T-helper 1 cell (primary cell): ENCODE results near the gene RUNX2.

Experiments
- DNase-seq, 5 donors: peaks; one replicate each; pipeline ENCODE4 v3.0.0-alpha.2; 2012 to 2020

The RUNX2 gene

GRCh38 chr6:45563041-45563440 is 234.9 kb downstream of the RUNX2 start:
- no peak for DNase-seq

GRCh38 chr6:45563844-45564243 is 235.7 kb downstream of the RUNX2 start:
- DNase-seq = no peak

- DNase-seq = no peak
These were observed 238.8 kb downstream of the RUNX2 start for GRCh38 chr6:45566882-45567281.

DNA sequence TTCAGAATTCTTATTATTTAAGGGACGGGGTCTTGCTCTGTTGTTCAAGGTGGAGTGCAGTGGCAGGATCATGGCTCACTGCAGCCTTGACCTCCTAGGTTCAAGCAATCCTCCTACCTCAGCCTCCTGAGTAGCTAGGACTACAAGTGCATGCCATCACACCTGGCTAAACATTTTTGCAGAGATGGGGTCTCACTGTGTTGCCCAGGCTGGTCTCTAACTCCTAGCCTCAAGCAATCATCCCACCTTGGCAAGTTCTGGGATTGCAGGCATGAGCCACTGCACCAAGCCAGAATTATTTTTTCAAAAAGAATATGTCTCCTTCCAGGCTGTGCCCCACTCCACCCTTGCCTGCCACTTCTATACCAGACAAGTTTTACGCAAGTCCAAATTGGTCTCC is 239.7 kb downstream of the RUNX2 start:
- DNase-seq = no peak

- DNase-seq = no peak
These were observed 240.5 kb downstream of the RUNX2 start for GRCh38 chr6:45568626-45569025.

DNA sequence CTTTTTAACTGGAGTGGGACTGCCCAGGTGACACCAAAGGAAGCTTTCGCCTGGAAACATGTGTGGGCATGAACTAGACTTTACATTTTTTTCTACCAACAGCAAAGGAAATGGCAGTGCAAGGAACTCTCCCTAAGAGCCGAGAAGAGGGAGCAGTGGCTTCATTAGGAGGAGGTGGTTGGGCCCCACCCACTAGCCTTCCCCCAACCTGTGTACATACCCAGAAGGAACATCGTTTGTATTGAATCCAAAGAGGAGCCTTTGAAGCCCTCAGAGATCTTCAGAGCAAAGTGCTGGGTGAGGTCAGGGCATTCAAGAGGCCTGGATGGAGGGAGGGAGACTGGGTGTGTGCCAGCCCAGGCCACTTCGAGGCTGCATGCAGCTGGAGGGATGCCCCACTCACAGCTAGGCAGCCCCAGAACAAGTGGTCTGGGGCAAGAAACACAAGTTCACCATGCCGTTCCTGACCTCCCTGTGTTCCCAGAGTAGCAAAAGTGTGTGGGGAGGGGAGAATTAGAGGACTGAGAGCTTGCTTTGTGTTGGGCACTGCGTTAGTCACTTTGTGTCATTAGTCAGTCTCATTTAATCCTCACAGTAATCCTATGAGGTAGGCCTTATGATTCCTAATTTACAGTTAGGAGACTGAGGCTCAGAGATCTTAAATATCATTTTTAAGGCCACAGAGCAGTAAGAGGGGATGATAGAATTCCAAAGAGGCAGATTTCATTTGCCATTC is 241.2 kb downstream of the RUNX2 start:
- no peak for DNase-seq

DNA sequence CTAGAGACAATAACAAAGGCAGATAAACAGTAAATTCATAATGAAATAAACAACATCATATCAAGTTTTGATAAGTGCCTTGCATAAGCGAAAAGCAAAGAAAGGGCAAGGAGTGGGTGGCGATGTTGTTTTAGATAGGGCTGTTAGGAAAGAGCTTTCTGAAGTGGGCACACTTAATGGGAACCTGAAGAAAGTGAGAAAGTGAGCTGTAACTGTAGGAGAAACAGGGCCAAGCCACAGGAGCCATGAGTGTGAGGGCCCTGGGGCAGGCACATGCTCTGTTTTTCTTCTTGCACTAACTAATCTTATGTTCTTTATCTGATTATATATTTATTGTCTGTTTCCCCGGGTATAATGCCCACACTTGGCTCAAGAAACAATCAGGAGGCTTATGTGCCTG is 243.0 kb downstream of the RUNX2 start:
- DNase-seq = no peak

- peak in 1 of 5 donors; percentile 44 for DNase-seq
These were observed 244.7 kb downstream of the RUNX2 start for GRCh38 chr6:45572833-45573232.

- DNase-seq = no peak
These were observed 245.9 kb downstream of the RUNX2 start for GRCh38 chr6:45574014-45574461.

DNA sequence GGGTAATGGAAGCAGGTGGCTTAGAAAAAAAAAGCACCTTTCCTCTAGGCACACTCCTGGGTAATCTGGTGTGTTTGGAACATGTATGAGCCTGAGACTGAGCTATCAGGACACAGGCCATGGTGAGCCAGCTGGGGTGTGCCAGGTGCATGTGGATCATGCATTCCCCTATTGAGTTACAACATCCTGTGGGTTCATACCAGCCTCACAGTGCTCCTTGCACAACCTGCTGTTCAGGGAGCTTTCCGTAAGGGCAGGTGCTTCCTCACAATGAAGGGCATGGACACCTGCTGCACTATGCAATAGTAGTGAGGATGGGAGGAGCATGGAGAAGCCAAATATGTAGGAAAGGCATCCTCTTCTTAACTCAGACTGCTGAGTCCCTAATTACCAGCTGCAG is 246.8 kb downstream of the RUNX2 start:
- no peak for DNase-seq

DNA sequence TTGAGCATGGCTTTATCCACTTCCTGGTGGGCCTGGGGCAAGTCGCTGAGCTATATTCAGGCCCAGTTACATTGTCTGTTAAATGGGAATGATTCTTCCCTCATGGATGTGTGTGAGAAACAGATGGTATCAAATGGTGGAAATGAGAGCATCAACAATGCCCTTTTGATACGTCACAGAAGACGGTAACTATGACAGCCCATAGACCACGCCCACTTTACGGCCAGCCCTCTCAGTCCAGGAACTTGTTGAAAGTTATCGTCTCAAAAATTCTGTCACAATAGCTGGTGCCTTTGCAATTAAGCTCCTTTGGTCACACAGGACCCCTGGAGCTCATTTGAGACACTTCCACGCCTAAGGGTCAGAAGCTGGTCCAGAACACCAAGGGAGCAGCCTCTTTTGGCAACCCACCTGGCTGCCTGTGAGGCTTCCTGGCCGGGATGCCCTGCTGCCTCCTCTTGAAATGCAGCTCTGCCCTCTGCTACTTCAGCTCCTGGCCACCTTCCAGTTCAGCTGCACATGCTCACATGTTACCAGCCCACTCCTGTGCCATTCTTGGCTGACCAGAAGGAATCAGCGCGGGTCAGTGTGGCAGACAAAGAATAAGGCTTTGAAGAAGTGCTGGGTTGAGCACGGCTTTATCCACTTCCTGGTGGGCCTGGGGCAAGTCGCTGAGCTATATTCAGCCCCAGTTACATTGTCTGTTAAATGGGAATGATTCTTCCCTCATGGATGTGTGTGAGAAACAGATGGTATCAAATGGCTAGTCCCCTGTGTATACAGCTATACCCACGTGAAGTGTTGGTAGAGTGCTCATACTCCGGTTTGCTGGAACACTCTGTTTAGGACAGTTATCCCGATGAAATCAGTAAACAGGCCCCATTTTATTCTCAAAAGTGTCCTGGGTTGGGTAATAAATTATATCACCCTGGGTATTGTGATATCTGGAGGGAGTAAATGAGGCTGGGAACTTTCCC is 248.8 kb downstream of the RUNX2 start:
- DNase-seq = no peak

DNA sequence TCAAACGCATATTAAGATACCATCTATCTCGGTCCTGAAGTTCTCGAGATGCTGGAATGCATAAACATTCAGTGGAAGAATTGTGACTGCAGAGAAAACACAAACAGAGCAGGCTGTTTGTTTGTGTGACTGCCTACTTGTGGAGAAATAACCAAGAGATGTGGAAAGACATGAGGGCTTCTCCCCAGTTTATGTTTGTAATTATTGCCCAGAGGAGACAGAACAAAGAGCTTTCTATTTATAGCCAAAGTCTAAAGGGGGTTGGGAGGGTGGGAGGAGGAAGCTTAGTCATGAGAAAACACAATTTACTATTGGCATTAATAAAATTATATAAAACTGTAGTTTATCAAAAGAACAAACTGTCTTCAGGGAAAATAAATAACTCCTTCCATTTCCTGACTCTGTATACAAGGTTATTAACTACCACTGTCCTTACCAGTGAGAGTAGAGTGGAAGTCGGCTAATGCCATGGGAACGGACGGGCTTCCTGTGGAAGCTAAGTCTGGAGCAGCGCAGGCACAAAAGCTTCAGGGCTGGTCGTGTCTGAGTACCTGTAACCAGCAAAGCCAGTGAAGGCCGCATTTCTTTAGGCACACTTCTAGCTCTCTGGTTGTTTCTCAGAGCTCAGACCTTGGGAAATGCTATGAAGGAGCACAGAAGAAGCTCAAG is 249.8 kb downstream of the RUNX2 start:
- no peak for DNase-seq

DNA sequence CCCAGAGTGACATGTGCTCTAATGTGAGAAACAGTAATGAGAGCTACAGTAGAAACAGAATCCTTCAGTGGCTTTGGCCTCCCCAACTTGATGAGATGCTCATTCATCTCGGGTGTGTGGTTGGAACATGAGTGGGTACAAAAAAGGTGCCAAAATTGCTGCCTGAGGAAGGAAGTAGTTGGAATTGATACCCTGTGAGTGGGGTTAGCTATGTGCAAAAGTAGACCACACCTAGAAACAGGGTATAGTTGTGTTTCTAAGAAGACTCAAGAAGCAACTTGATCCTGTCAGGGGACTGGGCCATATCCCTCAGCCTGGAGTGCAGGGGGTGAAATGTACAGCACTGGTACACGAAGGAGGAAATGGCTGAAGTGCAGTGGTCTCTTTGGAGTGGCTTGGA is 256.0 kb downstream of the RUNX2 start:
- DNase-seq = peak in 1 of 5 donors; percentile 73

DNA sequence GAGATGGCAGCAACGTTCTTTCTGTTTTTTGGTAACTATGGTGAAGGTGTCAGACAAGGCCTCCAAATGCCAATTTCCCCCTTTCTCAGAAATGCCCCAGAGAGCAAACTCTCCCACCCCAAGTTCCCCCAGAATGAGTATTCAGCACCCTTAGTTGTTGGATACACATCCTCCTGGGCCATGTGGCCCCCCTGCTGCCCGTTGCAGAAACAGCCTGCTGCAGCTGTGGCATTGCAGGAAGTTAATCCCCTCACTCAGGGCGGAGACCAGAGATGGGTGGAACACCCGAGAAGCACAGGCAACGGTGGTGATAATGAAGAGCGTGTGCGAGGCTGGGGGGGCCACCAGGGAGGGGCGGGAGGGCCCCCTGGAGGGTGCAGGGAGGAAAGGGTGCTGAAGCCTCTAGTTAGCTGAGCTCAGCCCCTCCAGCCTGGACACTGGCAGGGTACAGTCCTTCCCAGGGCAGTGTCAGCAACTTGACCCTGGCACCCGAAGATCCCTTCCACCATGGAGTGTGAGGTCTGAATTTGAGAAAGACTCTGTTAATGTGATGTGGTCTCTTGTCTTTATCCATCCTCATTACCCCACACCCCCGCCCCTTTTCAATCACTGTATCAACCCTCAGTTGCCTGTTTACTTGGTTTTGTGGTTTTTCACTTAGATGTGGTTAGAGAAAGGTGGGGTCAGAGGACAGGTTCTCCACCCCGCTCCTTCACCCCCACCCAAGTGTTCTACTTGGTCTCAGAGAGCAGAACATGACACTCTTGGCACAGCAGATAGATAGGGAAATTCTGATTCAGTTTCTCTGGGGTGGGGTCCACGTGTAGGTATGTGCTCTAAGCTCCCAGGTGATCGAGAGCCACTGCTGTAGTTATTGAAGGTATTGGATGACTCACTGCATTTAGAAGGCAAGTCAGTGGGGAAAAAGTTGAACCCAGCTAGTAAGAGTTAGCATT is 258.4 kb downstream of the RUNX2 start:
- peak; percentile 13 to 89 (median 51) for DNase-seq

GRCh38 chr6:45587229-45588060 is 259.3 kb downstream of the RUNX2 start:
- no peak for DNase-seq

- no peak for DNase-seq
These were observed 261.2 kb downstream of the RUNX2 start for GRCh38 chr6:45589367-45589766.

- peak in 1 of 5 donors; percentile 11 for DNase-seq
These were observed 262.1 kb downstream of the RUNX2 start for GRCh38 chr6:45590226-45590625.

- no peak for DNase-seq
These were observed 262.6 kb downstream of the RUNX2 start for GRCh38 chr6:45590696-45591184.

DNA sequence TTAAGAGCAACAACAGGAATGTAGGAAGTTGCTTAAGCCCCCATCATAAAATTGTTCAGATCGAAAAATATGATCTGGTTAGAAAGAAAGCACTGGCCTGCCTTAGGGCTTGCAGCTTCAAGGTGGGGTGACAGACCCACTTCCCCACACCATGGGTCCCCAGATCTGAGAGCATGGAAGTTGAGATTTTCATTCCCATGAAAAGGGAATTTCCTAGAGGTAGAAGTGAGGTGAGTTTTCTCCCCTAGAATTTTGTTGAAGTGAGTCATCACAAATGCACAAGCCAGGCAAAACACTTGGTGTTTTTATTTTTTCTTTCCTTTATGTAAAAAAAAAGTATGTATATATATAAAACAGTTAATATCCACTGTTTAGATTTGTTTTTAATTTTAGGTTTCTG is 263.2 kb downstream of the RUNX2 start:
- DNase-seq = no peak

DNA sequence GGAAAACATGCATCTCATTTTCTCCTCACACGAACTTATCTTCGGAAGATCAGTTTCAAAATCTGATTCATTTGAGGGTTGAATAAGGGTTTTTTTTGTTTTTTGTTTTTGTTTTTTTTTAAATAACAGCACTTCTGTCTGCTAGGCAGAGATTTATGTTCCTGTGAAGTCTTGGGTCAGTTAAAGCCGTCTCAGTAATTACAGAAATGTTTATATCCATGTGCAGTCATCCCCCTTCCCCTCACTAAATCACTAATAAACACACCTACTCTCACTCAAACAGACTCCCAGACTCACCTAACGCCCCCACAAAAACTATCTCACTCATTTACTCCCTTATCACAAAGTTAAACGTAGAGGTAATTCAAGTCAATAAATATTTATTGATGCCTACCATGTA is 263.8 kb downstream of the RUNX2 start:
- no peak for DNase-seq

GRCh38 chr6:45592991-45593390 is 264.9 kb downstream of the RUNX2 start:
- no peak for DNase-seq
